ENCODE measurements around the gene AUP1.

AUP1 gene

DNA sequence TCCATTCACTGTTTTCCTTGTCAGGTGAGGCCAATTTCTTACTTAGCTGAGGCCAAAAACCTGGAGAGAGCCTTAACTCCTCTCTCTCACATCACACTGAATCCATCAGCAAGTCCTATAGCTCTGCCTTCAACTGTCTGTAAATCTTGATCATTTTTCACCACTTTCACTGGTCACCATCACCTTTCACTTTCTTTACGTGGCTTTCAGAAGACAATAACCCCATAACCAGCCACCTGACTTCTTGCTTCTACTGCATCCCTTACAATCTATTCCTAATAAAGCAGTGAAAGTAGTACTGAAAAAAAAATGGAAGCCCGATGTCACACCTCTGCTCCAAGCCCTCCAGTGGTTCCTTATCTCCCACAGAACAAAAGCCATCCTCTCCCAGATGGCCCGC lies 16.5 kb upstream of the AUP1 start:
- Histone ChIP-seq H3K36me3 (ENCODE audit: low read depth) (no peaks in the 10 kb centered on the region), H3K27ac (ENCODE audit: poor library complexity, severe bottlenecking) (no peak overlapping the region), H3K4me3 (ENCODE audit: severe bottlenecking) (no peak overlapping the region), H3K27me3 (ENCODE audit: insufficient read depth, poor library complexity, severe bottlenecking) (no peaks in the 10 kb centered on the region), H3K9me3 (ENCODE audit: severe bottlenecking) (no peaks in the 10 kb centered on the region), H3K4me1 (ENCODE audit: insufficient read depth, poor library complexity, severe bottlenecking) (peaks cover 6% of the 10 kb centered on the region)
- ATAC-seq (ENCODE audit: low read depth) (no peak), DNase-seq (ENCODE audit: low spot score) (no peak)
- TF ChIP-seq, protein P1, sequence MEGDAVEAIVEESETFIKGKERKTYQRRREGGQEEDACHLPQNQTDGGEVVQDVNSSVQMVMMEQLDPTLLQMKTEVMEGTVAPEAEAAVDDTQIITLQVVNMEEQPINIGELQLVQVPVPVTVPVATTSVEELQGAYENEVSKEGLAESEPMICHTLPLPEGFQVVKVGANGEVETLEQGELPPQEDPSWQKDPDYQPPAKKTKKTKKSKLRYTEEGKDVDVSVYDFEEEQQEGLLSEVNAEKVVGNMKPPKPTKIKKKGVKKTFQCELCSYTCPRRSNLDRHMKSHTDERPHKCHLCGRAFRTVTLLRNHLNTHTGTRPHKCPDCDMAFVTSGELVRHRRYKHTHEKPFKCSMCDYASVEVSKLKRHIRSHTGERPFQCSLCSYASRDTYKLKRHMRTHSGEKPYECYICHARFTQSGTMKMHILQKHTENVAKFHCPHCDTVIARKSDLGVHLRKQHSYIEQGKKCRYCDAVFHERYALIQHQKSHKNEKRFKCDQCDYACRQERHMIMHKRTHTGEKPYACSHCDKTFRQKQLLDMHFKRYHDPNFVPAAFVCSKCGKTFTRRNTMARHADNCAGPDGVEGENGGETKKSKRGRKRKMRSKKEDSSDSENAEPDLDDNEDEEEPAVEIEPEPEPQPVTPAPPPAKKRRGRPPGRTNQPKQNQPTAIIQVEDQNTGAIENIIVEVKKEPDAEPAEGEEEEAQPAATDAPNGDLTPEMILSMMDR (IDR thresholded peaks at IDR 0.05; ENCODE audit: poor library complexity, severe bottlenecking) = no peak

DNA sequence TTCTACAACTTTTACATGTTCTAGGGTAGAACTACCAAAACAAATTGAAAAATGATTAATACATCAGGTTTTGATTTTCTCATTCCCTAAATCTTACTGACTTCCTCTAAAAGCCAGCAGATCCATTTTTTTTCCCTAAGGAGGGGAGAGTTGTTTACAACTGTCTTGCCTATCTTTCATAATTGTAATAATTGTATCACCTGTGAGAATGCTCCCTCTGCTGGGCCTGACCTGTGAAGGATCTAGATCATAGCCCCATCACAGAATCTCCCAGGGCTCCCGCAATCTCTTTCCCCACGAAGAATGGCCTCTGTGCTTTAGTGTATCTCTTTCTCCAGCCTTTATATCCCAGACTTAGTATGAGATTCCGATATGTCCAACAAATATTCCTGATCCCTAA lies 15.1 kb upstream of the AUP1 start:
- TF ChIP-seq, protein P1 (IDR thresholded peaks at IDR 0.05; ENCODE audit: poor library complexity, severe bottlenecking) = peak; percentile 60
- Histone ChIP-seq H3K9me3 (ENCODE audit: severe bottlenecking) (no peaks in the 10 kb centered on the region), H3K27ac (ENCODE audit: poor library complexity, severe bottlenecking) (no peak overlapping the region), H3K27me3 (ENCODE audit: insufficient read depth, poor library complexity, severe bottlenecking) (no peaks in the 10 kb centered on the region), H3K4me3 (ENCODE audit: severe bottlenecking) (no peak overlapping the region), H3K4me1 (ENCODE audit: insufficient read depth, poor library complexity, severe bottlenecking) (no peaks in the 10 kb centered on the region), H3K36me3 (ENCODE audit: low read depth) (no peaks in the 10 kb centered on the region)
- ATAC-seq (ENCODE audit: low read depth) (peak; percentile 44; the same call in 1 of the 3 replicates), DNase-seq (ENCODE audit: low spot score) (no peak)

DNA sequence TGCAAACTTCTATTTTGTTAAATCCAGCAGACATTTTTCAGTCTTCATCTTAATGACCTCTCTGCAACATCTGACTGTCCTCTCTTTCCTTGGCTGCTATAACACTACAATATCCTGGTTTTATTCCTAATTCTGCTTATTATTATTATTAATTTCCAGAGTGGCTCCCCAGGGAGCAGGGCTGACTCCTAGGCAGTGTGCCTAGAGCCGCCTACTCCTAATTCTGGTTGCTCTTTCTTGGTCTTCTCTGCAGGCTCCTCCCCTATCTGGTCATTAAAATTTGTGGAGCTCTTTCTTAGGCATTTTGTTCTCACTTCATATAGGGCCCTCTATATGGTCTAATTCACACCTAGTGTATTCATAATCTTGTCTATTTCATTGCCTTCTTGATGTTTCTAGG lies 13.5 kb upstream of the AUP1 start:
- H3K4me3 ChIP-seq (ENCODE audit: severe bottlenecking) = no peak overlapping the region
- no peak overlapping the region for H3K27ac ChIP-seq (ENCODE audit: poor library complexity, severe bottlenecking)
- TF ChIP-seq, protein P1 (IDR thresholded peaks at IDR 0.05; ENCODE audit: poor library complexity, severe bottlenecking) = no peak
- no peak for DNase-seq (ENCODE audit: low spot score)
- H3K27me3 ChIP-seq (ENCODE audit: insufficient read depth, poor library complexity, severe bottlenecking) = no peaks in the 10 kb centered on the region
- no peak for ATAC-seq (ENCODE audit: low read depth)
- H3K36me3 ChIP-seq (ENCODE audit: low read depth) = no peaks in the 10 kb centered on the region
- no peaks in the 10 kb centered on the region for H3K4me1 ChIP-seq (ENCODE audit: insufficient read depth, poor library complexity, severe bottlenecking)
- no peaks in the 10 kb centered on the region for H3K9me3 ChIP-seq (ENCODE audit: severe bottlenecking)

DNA sequence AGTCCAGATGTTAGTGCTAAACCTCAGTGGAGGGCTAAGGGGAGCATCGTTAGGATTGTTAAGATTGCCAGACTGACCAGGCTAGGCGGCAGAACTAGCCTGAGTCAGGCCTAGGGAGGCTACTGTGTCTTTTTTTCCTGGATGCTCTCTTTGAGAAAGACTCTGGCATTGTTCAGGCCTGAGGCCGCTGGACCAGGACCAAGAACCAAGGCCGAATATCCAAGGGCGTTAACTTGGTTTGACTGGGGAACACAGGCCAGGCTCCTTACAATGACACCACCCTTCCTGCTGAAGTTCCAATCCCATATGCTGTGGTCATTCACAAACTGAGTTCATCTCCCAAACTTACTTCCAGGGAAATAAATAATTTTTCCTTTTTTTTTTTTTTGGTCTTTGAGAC lies 10.8 kb upstream of the AUP1 start:
- TF ChIP-seq, protein P1 (IDR thresholded peaks at IDR 0.05; ENCODE audit: poor library complexity, severe bottlenecking) = no peak
- H3K27ac ChIP-seq (ENCODE audit: poor library complexity, severe bottlenecking) = no peak overlapping the region
- no peak overlapping the region for H3K4me3 ChIP-seq (ENCODE audit: severe bottlenecking)
- H3K27me3 ChIP-seq (ENCODE audit: insufficient read depth, poor library complexity, severe bottlenecking) = no peaks in the 10 kb centered on the region
- no peak for DNase-seq (ENCODE audit: low spot score)
- H3K36me3 ChIP-seq (ENCODE audit: low read depth) = no peaks in the 10 kb centered on the region
- no peak for ATAC-seq (ENCODE audit: low read depth)
- peaks cover 7% of the 10 kb centered on the region for H3K4me1 ChIP-seq (ENCODE audit: insufficient read depth, poor library complexity, severe bottlenecking)
- H3K9me3 ChIP-seq (ENCODE audit: severe bottlenecking) = no peaks in the 10 kb centered on the region

DNA sequence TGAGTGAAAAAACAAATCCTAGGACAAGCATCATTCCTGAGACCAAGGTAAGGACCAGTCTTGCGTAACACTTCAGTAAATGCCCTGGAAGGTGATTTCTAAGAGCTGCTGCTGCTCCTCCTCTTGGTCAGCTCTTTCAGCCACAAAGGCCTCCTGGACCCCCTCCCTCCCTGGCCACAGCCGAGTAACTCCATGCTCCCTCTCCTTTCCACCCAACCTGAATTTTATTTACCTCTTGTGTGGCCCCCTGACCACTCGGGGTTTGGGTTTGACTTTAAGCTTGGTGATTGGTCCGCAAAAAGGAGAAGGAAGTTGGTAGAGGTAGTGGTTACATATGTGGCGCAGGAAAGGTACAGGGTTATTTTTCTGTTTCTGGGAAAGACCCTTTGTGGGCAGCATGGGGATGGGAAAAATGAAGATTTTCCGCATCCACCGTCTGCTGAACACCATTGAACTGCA lies 9.4 kb upstream of the AUP1 start:
- H3K4me1 ChIP-seq (ENCODE audit: insufficient read depth, poor library complexity, severe bottlenecking) = peaks cover 7% of the 10 kb centered on the region
- no peak overlapping the region for H3K4me3 ChIP-seq (ENCODE audit: severe bottlenecking)
- DNase-seq (ENCODE audit: low spot score) = no peak
- H3K36me3 ChIP-seq (ENCODE audit: low read depth) = no peaks in the 10 kb centered on the region
- no peak for ATAC-seq (ENCODE audit: low read depth)
- TF ChIP-seq, protein P1 (IDR thresholded peaks at IDR 0.05; ENCODE audit: poor library complexity, severe bottlenecking) = no peak
- no peaks in the 10 kb centered on the region for H3K27me3 ChIP-seq (ENCODE audit: insufficient read depth, poor library complexity, severe bottlenecking)
- no peaks in the 10 kb centered on the region for H3K9me3 ChIP-seq (ENCODE audit: severe bottlenecking)
- no peak overlapping the region for H3K27ac ChIP-seq (ENCODE audit: poor library complexity, severe bottlenecking)
